GM18873 (cell line): ENCODE measurements around the gene GRIK4.

Experiments used
- ATAC-seq: cut with Tn5 transposase; IDR thresholded peaks from one replicate; pipeline ENCODE4 v1.9.1; 2021; ENCODE audit warnings: mild to moderate bottlenecking, moderate library complexity, moderate number of reproducible peaks; ENCODE audit not compliant: unreplicated experiment, low FRiP score

The GRIK4 gene

DNA sequence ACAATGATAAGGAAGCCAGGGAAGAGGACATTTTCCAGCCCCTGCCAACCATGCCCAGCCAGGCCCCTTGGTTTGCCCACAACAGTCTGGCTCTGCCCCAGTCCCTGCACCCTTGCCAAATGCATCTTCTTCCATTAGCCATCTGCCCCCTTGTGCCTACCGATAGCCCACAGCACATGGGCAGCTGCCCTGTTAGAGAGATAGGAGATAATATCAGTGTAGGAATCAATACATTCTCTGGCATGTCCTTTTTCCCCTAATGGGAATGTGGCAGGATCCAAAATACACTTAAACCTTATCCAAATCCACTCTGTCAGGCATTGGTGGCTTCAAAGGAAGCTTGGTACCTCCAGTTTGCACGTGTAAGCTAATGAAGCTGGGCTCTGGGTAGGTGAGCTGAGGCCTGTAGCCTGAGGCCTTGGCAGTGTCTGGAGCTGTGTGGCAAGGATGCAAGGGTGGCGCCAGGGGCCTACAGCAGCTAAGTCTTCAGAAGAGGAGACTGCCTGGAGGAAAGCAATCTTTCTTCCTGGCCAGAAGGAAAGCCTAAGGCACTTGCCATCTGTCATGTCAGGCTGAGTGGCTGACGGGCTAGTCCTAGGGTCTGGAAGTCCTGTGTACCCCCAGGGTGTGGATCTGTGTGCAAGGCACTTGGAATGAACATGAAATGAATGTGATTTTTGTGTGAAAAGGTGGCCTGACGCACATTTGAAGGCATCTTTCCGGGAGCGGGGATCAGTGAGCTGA is 348.2 kb downstream of the GRIK4 start:
- ATAC-seq = no peak

DNA sequence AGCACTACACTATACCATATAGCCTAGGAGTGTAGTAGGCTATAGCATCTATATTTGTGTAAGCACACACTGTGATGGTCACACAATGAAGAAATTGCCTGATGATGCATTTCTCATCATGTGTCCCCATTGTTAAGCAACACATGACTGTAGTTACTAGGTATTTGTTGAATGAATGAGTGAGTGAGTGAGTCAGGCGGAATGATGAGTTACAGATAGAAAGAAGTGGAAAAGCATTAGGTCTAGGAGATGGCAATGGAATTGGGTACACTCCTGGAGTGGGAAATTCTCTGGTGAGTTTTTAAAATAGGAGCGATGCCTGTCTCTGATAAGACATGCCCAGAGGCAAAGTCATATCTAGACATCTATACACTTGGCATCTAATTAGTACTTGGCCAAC is 351.8 kb downstream of the GRIK4 start:
- no peak for ATAC-seq

DNA sequence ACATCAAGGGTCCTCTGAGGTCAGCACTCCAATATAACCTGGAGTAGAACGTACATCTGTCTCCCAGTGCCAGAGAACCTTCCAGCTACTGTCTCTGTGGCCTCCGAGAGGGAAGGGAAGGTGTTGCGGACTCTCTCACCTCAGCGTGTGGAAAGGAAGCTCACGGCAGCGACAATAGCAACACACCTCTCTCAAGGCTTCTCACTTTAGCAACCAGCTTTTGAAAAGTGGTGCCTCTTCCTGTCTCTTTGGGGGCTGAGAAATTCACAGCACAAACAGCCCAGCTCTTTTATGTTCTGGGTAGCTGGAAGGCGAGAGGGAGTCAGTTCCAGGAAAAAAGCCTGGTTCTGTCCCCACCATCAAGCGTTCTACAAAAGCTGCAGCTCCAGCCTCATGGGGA is 355.5 kb downstream of the GRIK4 start:
- no peak for ATAC-seq

DNA sequence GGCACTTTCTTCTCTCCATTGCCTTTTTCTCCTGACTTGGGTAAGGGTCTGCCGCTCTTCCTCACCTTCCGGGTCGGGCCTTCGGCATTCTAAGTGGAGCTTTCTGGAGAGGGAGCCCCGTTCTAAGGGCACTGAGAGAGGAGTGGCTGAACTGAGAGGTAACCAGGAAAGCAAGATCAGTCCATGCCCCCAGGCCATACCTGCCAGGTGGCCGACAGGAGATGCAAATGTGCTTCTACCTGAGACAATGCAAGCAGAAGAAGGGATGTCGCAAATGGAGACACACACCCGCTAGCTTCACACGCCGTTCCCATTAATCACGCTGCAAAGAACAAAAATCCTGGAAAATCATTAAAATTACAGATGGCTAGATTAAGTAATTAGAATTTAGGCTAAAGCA is 356.0 kb downstream of the GRIK4 start:
- no peak for ATAC-seq

DNA sequence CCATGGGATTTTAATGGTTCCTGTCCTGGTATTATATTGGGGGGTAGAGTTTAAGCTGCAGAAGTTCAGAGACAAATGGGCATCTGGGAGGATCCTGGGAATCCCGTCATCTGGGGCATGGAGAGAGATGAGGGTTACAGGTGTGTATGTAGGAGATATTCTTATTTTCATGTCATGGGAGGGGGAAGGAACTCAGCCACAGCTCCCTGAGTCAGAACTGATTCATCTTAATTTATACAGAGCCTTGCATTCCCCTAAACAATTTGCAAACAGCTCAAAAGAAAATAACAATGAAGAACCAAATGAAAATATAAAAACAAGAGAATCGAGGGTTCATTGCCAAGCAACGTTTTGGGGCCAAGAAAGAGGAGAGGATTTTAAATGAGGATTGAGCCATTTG is 356.4 kb downstream of the GRIK4 start:
- ATAC-seq = no peak

DNA sequence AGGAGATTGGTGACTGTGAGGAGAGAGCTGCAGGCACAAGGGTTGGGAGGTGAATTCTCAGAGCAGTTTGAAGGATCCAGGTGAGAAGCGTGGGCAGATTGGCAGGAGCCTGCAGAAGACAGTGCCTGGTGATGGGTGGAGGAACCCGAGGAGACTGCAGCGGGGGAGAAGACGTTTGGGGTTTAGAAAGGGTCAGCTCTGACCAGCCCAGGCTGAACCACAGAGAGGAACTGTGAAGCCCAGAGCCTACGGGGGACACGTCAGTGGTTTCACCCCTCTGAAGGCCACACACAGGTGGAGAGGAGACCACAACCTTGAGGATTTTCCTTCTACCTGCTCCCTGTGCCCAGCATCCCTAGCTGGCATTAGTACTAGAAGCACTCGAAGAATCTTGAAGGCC is 357.5 kb downstream of the GRIK4 start:
- ATAC-seq = no peak

DNA sequence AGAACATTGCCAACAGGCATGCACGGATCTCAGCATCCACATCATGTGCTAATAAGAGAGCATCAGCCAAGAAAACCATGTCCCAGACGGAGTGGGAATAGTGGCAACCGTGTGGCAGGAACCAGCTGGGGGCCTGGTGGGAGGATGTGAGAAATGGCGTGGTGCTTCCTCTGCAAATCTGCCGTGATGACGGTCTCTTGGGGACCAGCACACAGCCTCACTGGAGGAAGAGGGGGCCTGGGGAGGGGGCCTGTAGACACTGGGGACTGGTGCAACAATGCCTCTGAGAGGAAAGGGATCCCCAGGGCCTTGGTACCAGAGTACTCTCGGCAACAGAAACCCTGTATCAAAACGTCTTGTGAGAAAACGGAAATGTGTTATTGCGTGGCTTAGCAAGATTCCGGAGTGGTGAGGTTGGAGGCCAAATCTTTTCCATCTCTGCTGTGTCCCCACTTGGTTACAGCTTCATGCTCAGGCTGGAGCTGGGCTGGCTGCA is 358.0 kb downstream of the GRIK4 start:
- no peak for ATAC-seq

DNA sequence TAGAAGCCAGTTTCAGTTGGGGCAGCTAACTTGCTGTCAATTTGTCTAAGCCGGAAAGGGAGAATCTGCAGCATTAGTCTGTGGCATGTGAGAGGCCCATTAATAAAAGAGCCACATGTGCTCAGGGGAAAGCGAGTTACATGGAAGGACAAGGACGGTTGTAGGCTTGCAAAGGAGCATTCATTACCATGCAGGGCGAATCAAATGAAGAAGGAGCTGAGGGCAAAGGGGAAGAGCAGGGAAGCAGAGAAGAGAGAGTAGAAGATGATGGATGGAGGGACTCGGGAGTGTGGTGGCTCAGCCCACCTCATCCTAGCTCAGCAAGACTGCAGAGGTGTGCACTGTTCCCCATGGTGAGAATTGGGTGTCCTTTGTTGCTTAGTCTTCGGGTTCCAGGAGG is 359.6 kb downstream of the GRIK4 start:
- no peak for ATAC-seq

DNA sequence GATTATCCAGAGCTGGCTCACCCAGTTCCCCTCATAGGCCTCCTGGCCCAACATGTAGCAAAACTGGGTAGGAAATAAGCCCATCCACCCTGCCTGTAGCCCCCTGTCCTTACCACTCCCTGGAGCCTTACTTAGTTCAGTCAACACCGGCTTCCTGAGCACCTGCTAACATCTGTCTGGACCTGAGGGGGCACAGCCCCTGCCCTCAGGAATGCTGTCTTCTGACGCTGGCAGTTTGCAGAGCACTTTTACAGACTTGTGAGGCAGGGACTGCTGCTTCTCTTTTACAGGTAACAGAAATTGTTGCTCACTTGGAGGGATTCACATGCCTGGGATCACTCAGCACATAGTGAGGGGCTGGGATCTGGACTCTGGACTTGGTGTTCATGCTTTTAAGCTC is 360.4 kb downstream of the GRIK4 start:
- ATAC-seq = no peak

DNA sequence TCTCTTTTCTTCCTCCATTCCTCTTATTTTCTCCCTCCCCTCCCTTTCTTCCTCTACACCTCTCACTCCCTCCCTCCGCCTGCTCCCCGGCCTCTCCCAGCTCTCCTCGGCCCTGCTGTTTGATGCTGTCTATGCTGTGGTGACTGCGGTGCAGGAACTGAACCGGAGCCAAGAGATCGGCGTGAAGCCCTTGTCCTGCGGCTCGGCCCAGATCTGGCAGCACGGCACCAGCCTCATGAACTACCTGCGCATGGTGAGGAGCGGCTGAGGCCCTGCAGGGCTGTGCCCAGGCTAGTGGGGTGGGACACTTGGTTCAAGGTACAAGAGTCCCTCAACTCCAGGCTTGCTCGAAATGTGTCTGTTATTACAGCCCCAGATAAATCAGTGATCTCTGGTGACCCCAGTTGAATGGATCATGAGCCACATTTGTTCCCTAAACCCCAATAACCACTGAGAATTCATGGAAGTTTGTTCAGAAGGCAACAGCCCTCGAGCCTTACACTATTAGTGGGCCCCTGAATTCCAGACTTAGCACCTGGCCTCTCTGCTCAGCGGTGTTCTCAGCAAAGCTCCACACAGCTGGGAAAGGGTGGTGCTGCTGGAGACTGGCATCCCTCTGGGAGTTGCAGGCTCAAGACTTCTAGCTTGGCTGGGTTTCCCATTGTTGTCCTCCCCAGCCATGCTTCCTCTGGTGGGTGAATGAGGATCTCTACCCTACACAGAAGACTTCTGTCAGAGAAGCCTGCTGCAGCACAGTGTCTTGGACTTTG is 362.6 kb downstream of the GRIK4 start:
- no peak for ATAC-seq

DNA sequence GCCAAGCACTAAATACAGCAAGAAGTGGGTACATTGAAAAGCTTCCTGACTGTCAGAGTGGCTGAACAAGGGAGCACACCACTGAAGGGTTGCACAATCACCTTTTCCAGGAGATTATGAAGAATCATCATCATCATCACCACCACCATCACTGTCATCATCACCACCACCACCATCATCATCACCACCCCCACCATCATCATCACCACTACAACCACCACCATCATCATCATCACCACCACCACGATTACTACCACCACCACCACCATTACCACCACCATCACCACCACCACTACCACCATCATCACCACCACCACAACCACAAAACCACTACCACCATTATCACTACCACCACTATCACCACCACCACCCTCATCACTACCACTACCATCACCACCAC is 364.4 kb downstream of the GRIK4 start:
- no peak for ATAC-seq

DNA sequence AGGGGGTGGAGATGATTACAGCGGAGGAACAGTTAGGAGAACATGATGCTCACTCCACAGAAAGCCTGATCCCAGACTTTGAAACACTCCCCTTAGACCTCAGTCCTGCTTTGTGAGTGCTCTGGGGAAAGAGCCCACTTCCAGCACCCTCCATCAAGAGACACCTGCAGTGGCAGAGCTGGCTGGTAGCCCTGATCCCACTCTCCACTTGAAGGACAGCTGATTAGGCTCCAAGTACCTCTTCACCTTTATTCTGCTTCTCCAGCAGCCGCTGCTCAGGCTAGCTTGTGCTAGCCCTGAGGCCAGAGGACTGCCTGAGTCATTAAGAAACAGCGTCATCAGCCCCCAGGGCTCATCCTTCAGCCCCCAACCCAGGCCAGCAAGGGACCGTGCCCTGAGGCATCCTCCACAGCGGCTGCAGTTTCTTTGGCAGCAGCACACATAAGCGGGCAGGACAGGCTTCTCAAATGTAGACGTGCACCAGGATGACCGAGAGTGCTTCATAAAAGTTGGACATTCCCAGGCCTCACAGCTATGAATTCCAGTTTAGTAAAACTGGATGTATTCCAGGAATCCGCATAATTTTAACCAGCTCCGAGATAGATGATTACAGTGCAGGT is 366.3 kb downstream of the GRIK4 start:
- no peak for ATAC-seq

DNA sequence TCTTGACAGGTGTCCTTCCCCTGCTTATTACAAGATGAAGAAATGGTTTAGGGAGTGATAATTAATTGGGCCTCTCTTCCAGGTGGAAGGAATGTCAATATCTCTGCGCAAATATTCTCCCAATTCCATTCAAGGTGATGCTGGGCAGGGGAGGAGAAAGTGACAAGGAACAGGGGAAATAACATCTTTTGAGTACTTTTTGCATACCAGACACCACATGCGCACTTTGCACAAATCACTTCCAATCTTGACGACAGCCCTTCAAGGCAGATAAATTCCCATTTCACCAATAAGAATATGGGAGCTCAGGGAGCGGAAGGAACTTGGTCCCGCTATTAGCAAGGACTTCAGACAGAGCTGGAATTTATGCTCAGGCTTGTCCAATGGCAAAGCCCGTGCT is 367.2 kb downstream of the GRIK4 start:
- ATAC-seq = no peak

DNA sequence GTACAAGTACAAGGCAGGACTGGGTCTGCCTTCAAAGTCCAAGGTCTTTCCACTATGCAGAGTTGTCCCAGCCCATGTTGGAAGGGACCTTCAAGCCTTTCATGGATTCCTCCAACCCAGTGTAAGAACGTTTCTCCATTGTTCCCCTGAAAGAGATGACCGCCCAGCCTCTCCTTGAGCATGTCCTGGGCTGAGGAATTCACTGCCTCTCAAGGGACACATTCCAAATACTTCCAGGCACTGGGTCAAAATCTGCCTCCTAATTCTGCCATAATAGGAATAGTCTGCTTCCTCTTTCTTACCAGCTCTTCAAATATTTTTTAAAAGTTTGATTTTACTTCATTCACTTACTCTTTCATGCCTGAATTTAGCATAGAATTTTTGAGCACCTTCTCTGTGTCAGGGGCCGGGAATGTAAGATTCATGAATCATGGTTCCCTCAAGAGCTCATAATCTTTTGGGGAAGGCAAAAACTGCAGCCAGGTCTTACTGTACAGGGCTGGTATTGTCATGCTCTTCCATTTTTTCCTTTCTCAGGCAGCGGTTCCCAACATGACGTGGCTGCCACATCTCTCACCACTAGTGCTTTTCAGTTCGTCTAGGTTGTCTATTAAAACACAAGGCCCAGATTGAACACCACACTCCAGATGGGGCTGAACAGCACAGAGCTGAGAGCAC is 369.1 kb downstream of the GRIK4 start:
- no peak for ATAC-seq

DNA sequence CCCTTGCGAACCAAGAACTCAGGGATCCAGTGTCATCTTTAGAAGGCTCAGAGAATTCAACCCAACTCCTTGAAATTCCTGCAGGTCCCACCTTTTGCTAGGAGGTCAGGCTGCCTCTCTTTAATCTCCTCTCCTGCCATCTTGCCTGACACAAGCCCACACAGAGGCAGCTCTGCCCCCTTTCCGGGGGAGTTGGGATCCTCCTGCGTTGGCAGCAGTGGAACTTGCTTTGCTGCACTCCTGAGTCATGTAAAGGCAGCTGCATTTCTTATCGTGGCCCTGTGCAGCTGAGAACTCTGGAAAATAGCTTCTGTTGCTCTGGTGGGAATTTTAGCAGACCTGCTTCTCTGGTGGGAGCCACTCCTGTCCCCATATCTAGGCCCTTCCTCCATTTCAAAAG is 370.0 kb downstream of the GRIK4 start:
- ATAC-seq = no peak

DNA sequence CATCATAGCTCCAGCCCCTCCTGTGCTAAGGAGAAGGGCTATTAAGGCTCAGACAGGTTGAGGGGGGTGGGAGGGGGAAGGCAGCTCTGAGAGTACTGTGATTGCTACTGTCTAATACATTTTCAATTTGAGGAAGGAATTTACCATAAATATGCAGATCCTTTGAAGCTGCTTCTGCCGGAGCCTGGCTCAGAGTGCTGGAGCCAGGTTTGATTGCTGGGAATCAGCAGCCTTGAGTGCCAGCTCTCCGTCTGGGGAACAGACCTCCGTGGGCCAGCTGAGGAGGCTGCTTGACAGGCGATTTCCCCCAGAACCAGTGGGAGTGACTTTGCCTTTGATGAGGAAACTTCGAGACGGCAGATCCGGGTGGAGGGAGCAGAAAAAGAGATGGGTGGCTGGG is 370.6 kb downstream of the GRIK4 start:
- no peak for ATAC-seq

DNA sequence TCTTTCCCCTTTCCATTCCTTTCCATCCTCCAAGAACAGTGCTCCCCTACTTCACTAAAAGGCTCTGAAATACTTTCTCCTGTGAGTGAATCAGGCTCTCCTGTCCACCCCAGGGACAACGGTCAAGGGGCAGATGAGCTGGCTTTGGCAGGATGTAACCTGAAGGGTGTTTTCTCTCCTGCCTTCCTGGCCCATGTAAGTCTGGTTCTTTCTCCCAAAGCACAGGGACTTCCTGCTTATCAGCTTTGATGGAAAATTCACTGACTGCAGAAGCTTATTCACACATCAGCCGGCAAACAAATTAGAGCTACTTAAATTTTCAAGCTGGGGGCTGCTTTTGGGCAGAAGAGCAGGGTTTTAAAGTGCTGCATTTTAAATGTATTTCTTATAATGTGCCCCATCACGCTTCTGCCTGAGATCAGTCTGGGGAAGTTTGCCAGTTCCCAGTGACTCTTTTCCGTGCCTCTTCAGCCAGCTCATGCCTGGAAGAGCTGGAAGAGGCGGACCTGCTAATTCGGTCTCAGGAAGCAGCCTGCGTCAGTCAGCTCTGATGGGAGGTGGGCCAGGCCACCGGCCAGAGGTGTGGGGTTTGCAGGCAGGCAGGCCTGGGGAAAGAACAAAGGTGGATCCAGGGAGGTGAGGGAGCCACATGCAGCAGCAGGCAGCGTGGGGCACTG is 372.0 kb downstream of the GRIK4 start:
- ATAC-seq = no peak

DNA sequence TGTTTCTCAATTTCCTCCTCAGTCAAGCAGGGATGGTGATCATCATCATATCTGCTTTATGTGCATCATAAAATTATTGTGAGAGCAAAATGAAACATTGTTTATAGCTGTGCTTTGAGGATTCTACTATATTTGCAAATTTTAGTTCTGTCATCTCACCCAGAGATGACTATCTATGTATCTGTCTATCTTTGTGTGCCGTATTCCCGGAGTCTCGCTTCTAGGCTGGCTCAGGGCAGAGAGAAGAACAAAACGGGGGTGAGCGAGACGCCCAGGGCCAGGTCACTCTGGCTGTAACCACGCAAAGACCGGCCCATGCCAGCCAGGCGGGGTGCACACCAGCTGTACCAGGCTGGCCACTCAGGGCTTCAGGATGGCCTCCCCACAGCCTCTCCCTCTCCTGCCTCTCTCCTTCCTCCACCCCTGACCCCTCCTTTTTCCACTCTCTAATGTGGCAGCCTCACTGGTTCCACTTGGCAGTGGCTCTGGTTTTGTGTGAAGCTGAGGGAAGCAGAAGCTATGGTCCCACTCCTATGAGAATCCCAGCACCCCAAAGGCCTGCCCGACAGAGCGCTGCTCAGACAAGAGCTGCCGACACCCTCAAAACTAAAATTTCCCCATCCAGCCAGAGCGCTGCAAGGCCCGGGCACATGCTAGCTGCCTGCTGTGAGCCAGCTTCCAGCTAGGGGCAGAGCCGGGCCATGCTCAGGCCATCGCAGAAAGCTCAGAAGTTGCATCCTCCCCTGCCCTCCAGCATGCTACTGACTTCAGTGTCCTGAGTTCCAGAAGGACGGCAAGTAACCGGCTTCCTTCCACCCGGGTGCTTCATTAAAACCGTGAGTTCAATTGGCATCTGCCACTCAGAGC is 372.8 kb downstream of the GRIK4 start:
- no peak for ATAC-seq

DNA sequence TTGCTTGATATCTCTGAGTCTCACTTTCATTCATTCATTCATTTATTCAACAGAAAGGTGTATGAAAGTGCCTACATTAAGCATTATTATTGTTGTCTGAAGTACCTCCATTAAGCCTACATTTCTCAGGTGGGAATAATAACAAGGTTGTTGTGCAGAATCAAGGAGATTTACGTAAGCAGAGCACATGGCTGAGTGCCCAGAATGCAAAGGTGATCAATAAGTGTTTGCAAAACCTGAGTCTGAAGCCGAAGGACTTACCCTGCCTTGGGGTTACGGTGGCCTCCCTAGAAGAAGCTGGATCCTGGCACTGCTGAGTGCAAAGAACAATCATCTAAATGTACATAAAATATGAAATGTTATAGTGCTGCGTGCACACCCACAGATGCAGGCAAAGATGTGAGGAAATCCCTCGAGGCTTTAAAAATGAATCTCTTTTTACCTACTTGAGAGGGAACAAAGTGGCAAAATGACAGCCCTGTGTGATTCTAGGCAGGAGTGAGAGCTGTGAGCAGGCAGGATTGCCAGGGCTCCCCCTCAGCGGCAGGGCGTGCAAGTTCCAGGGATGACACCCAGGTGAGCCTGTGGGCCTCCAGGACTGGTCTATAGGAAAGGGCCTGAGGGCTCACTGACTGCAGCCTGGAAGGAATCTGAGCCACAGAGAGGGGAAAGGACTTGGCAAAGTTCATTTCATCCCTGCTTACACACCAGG is 379.2 kb downstream of the GRIK4 start:
- no peak for ATAC-seq
